Measurements from ENCODE around the gene DEFB128. TPM values are rescaled to one million over a fixed set of nuclear protein-coding genes. Genes with fewer than 3 reads are reported as not detected.

Gene DEFB128
- not detected for total RNA-seq
- polyA plus RNA-seq (ENCODE audit: insufficient read depth, low read depth, low replicate concordance), result not detected
- long read RNA-seq, donor 1, result 0 reads
- long read RNA-seq, donor 2, result 0 reads

DNA sequence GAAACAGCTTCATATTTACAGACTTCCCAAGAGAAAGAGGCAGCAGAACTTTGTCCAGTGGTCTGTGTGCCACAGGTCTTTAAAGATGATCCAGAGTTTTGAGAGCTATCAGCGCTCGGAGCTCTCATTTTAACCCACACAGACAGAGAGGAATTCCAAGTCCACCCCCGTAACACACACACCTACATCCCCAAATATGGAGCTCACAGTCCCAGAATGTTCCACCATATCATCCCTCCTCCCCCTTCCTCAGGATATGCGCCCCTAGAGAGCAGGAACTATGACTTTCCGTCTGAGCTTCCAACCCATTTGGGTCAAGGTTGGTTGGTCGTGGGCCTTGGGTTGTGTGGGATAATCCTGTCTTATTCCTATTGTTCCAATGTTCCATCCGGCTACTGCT, at the start of gene DEFB128:
TSS of gene DEFB128 (minus strand) at position 101 of the 400 bp plus-strand sequence. CDS start at position 13, 88 bp downstream.
- WGBS, 2 donors, result 57 to 59% methylated on average over 7 of the region's 7 CpGs
- Histone ChIP-seq H3K27me3 (no peaks in the 10 kb centered on the region), H3K4me3 (no peak within 1 kb of the TSS), H3K36me3 (ENCODE audit: low read depth, missing control alignments) (no peaks in the 10 kb centered on the region), H3K27ac (no peak within 1 kb of the TSS), H3K4me1 (no peaks in the 10 kb centered on the region), H3K9me3 (no peaks in the 10 kb centered on the region)
- no peak for DNase-seq
- TF ChIP-seq POLR2A (IDR thresholded peaks at IDR 0.05), result no peak
- TF ChIP-seq, protein P1, sequence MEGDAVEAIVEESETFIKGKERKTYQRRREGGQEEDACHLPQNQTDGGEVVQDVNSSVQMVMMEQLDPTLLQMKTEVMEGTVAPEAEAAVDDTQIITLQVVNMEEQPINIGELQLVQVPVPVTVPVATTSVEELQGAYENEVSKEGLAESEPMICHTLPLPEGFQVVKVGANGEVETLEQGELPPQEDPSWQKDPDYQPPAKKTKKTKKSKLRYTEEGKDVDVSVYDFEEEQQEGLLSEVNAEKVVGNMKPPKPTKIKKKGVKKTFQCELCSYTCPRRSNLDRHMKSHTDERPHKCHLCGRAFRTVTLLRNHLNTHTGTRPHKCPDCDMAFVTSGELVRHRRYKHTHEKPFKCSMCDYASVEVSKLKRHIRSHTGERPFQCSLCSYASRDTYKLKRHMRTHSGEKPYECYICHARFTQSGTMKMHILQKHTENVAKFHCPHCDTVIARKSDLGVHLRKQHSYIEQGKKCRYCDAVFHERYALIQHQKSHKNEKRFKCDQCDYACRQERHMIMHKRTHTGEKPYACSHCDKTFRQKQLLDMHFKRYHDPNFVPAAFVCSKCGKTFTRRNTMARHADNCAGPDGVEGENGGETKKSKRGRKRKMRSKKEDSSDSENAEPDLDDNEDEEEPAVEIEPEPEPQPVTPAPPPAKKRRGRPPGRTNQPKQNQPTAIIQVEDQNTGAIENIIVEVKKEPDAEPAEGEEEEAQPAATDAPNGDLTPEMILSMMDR (IDR thresholded peaks at IDR 0.05), result no peak
- intact Hi-C loops (cut with DNase I; ENCODE audit: low total_unique reads), result no loop called here

DNA sequence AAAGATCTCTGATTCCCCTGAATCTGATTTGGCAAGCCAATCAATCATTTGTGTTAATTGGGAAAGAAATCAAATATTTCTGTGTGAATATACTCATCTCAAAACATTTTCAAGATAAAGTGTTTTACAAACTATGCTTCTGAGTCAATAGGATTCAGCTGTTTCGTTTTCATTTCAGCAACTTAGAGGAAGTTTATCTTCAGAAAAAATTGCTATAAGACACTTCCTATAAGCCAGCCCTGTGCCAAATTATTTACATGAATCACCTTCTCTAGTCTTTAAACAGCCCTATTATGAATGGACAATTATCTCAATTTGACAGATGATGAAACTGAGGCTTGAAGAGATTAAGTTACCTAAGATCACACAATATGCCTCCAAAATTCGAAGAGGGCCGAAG, 48.4 kb upstream of the DEFB128 start:
- H3K4me1 ChIP-seq, result no peaks in the 10 kb centered on the region
- no peaks in the 10 kb centered on the region for H3K36me3 ChIP-seq (ENCODE audit: low read depth, missing control alignments)
- H3K9me3 ChIP-seq, result no peaks in the 10 kb centered on the region
- TF ChIP-seq, protein P1 (IDR thresholded peaks at IDR 0.05), result no peak
- TF ChIP-seq POLR2A (IDR thresholded peaks at IDR 0.05), result no peak
- 73 to 74% methylated on average over 3 of the region's 3 CpGs for WGBS, 2 donors
- intact Hi-C loops (cut with DNase I; ENCODE audit: low total_unique reads), result no loop called here
- DNase-seq, result no peak
- no peaks in the 10 kb centered on the region for H3K27me3 ChIP-seq
- no peak overlapping the region for H3K27ac ChIP-seq
- no peak overlapping the region for H3K4me3 ChIP-seq

DNA sequence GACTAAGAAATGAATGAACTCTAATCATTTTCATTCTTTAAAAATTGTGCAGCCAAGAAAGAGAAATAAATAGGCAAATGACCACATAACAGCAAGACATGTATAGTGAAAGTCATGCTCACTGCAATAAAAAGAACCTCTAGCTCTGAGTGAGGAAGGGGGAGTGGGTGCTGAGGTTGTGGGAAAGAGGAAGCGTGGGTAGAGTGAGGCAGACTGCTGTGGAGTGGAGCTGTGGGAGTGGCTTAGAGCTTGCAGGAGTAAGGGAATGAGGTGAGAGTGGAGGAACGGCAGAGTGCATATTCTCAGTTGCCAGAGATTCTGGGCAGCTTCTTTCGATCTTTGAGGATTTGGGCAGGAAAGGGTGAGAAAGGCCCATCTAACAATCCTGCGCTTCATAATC, 48.0 kb upstream of the DEFB128 start:
- Histone ChIP-seq H3K4me3 (no peak overlapping the region), H3K9me3 (no peaks in the 10 kb centered on the region)

DNA sequence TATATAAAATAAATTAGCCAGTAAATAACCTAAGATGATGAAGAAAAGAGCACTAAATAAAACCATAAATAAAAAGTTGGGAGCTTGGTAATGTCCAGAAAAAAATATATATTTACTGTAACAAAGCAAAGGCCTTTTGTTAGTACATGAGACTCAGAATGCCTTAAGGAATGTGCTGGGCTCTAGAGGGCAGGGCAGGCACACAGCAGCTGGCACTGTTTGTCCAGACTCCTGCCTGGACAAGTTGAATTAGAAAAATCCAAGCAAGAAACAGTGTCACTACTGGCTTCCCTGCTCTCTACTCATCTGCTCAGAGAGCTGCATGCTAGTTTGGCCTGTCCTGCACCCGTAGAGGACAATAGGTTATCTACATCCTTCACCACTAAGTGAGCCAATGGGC, 46.4 kb upstream of the DEFB128 start:
- Histone ChIP-seq H3K4me1 (no peaks in the 10 kb centered on the region), H3K36me3 (ENCODE audit: low read depth, missing control alignments) (no peaks in the 10 kb centered on the region), H3K27me3 (no peaks in the 10 kb centered on the region), H3K9me3 (no peaks in the 10 kb centered on the region), H3K4me3 (no peak overlapping the region), H3K27ac (no peak overlapping the region)
- no peak for TF ChIP-seq POLR2A (IDR thresholded peaks at IDR 0.05)
- TF ChIP-seq, protein P1 (IDR thresholded peaks at IDR 0.05), result no peak
- intact Hi-C loops (cut with DNase I; ENCODE audit: low total_unique reads), result no loop called here
- DNase-seq, result peak; percentile 54
- 52 to 80% methylated on average over 1 of the region's 1 CpG for WGBS, 2 donors

More for the DNA sequence above, 48.0 kb upstream of the DEFB128 start:
- TF ChIP-seq POLR2A (IDR thresholded peaks at IDR 0.05), result no peak
- H3K27ac ChIP-seq, result no peak overlapping the region
- no peaks in the 10 kb centered on the region for H3K4me1 ChIP-seq
- H3K27me3 ChIP-seq, result no peaks in the 10 kb centered on the region
- intact Hi-C loops (cut with DNase I; ENCODE audit: low total_unique reads), result no loop called here
- WGBS, 2 donors, result 59 to 68% methylated on average over 4 of the region's 4 CpGs
- H3K36me3 ChIP-seq (ENCODE audit: low read depth, missing control alignments), result no peaks in the 10 kb centered on the region
- DNase-seq, result no peak

DNA sequence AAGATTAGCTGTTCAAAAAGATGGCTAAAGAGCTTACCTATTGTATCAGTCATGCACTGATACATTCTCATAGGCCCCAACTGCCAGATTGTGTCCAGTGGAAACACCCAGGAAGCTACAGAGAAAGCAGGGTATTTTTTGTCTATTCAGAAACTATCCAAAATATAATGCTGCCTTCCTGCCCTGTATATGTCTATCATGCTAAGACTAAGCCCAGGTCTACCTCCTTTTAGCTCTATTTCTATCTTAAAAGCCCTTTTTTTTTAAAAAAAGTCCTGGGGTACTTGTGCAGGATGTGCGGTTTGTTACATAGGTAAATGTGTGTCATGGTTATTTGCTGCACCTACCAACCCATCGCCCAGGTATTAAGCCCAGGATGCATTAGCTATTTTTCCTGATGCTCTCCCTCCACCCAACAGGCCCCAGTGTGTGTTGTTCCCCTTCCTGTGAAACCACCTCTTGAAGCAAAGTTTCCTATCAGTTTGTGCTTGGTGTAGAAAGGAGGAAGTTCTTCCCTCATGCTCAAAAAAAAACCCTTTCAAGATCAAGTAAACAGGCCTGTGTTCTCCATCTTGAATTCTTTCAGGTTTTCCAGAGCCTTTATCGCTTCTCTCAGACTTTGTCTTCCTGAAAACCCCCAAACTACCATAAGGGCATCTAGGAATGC, 38.1 kb upstream of the DEFB128 start:
- DNase-seq, result no peak
- Histone ChIP-seq H3K4me1 (no peaks in the 10 kb centered on the region), H3K4me3 (no peak overlapping the region), H3K27me3 (no peaks in the 10 kb centered on the region), H3K9me3 (no peaks in the 10 kb centered on the region), H3K36me3 (ENCODE audit: low read depth, missing control alignments) (no peaks in the 10 kb centered on the region), H3K27ac (no peak overlapping the region)
- intact Hi-C loops (cut with DNase I; ENCODE audit: low total_unique reads), result no loop called here
- 69 to 89% methylated on average over 3 of the region's 3 CpGs for WGBS, 2 donors
- TF ChIP-seq, protein P1 (IDR thresholded peaks at IDR 0.05), result no peak
- TF ChIP-seq POLR2A (IDR thresholded peaks at IDR 0.05), result no peak

All from testis (tissue), 5 donors.